Neuronal stem cell (in vitro differentiated cells): ENCODE data around the gene CHMP1B.

Experiments
- DNase-seq: peaks from one replicate; pipeline ENCODE4 v3.0.0-alpha.2; 2013; ENCODE audit warnings: low spot score
- H2AFZ ChIP-seq: one replicate; pipeline ENCODE4 v1.6.1; 2013; ENCODE audit warnings: mild to moderate bottlenecking, low read length, inconsistent platforms
- H2AK5ac ChIP-seq: 2 replicates; pipeline ENCODE4 v1.6.1; 2013; ENCODE audit warnings: low read depth, mild to moderate bottlenecking, inconsistent platforms, low read length, moderate library complexity, mixed read lengths
- H2BK120ac ChIP-seq: 2 replicates; pipeline ENCODE4 v1.6.1; 2013; ENCODE audit warnings: low read depth, mild to moderate bottlenecking, inconsistent platforms, low read length, moderate library complexity, mixed read lengths
- H2BK12ac ChIP-seq: one replicate; pipeline ENCODE4 v1.6.1; 2013; ENCODE audit warnings: low read length, inconsistent platforms
- H2BK15ac ChIP-seq: 2 replicates; pipeline ENCODE4 v1.6.1; 2013; ENCODE audit warnings: mild to moderate bottlenecking, low read length, inconsistent platforms, mixed read lengths
- H2BK5ac ChIP-seq: one replicate; pipeline ENCODE4 v1.6.1; 2013; ENCODE audit warnings: inconsistent platforms, mild to moderate bottlenecking, low read length, moderate library complexity
- H3K14ac ChIP-seq: one replicate; pipeline ENCODE4 v1.6.1; 2013; ENCODE audit warnings: low read length, inconsistent platforms
- H3K18ac ChIP-seq: 2 replicates; pipeline ENCODE4 v1.6.1; 2013; ENCODE audit warnings: low read length, inconsistent platforms
- H3K23ac ChIP-seq: 2 replicates; pipeline ENCODE4 v1.6.1; 2013; ENCODE audit warnings: low read depth, mild to moderate bottlenecking, mixed read lengths, low read length, inconsistent platforms; ENCODE audit not compliant: poor library complexity
- H3K27ac ChIP-seq: replicated peaks from 3 replicates; pipeline ENCODE4 v1.5.1; 2013; ENCODE audit warnings: low read length, inconsistent platforms
- H3K27me3 ChIP-seq, 3 experiments: 2 replicates each; pipeline ENCODE4 v1.6.1; 2013; ENCODE audit warnings: low read length in 3 of 3, mild to moderate bottlenecking in 2 of 3, inconsistent platforms in 1 of 3, low read depth in 1 of 3, mixed read lengths in 1 of 3, moderate library complexity in 1 of 3; ENCODE audit not compliant: control insufficient read depth in 3 of 3, insufficient read depth in 3 of 3
- H3K36me3 ChIP-seq, 2 donors: replicated peaks in 1 of 2; 2 replicates each; pipeline ENCODE4 v1.6.1; 2013; ENCODE audit warnings: low read length in 2 of 2; ENCODE audit not compliant: control insufficient read depth in 2 of 2, insufficient read depth in 2 of 2
- H3K4ac ChIP-seq: 2 replicates; pipeline ENCODE4 v1.6.1; 2013; ENCODE audit warnings: inconsistent platforms, mild to moderate bottlenecking, low read length, moderate library complexity
- H3K4me1 ChIP-seq, 2 donors: 1 replicate in 1 of 2; 2 replicates in 1 of 2; pipeline ENCODE4 v1.6.1; 2013; ENCODE audit warnings: low read length in 2 of 2, low read depth in 1 of 2; ENCODE audit not compliant: control insufficient read depth in 2 of 2, insufficient read depth in 1 of 2
- H3K4me2 ChIP-seq: one replicate; pipeline ENCODE4 v1.6.1; 2013; ENCODE audit warnings: mild to moderate bottlenecking, low read length, inconsistent platforms; ENCODE audit not compliant: insufficient read depth, poor library complexity, severe bottlenecking
- H3K4me3 ChIP-seq, 2 donors: 2 replicates each; pipeline ENCODE4 v1.5.1; 2013; ENCODE audit warnings: low read length in 2 of 2, mild to moderate bottlenecking in 2 of 2, inconsistent platforms in 1 of 2, moderate library complexity in 1 of 2
- H3K79me1 ChIP-seq: one replicate; pipeline ENCODE4 v1.6.1; 2013; ENCODE audit warnings: low read depth, mild to moderate bottlenecking, inconsistent platforms, low read length, moderate library complexity
- H3K9ac ChIP-seq: one replicate; pipeline ENCODE4 v1.6.1; 2013; ENCODE audit warnings: mild to moderate bottlenecking, low read depth, low read length, inconsistent platforms; ENCODE audit not compliant: poor library complexity
- H3K9me3 ChIP-seq, 2 donors: replicated peaks in 1 of 2; 2 replicates each; pipeline versions ENCODE3 to v1.6.1; 2013; ENCODE audit warnings: low read length in 2 of 2, mild to moderate bottlenecking in 2 of 2, inconsistent platforms in 1 of 2, low read depth in 1 of 2, mixed read lengths in 1 of 2, moderate library complexity in 1 of 2; ENCODE audit not compliant: control insufficient read depth in 2 of 2, insufficient read depth in 1 of 2
- H4K8ac ChIP-seq: one replicate; pipeline ENCODE4 v1.6.1; 2013; ENCODE audit warnings: low read depth, mild to moderate bottlenecking, inconsistent platforms, low read length, moderate library complexity
- H4K91ac ChIP-seq: one replicate; pipeline ENCODE4 v1.6.1; 2013; ENCODE audit warnings: low read length, low read depth, mild to moderate bottlenecking, inconsistent platforms; ENCODE audit not compliant: poor library complexity
- WGBS, 2 donors: extraction: QIAGEN DNeasy Blood & Tissue Kit; methylation state at CpG; one replicate each; pipeline ENCODE4 v1.1.7; 2013; ENCODE audit warnings: missing lambda C conversion rate in 2 of 2, mixed read lengths in 1 of 2; ENCODE audit not compliant: insufficient read length in 2 of 2, insufficient replicate concordance in 1 of 2; ENCODE audit errors: extremely low coverage in 2 of 2; 5-methylcytosine and 5-hydroxymethylcytosine counted together

The CHMP1B gene

DNA sequence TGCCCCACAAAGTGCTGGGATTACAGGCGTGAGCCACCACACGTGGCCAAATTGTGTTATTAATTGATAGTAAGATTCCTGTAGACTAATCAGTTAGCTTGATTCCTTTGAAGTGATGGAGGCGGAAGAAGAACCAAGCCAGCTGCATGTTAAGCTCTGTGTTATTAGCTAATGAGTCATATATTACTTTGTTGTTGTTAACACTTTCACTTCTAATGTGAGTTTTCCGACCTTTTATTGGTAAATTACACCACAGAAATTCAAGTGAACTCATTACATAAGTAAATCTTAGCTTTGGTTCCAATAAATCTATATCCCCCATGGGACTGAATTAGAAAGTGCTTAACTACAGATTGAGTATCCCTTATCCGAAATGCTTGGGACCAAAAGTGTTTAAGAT, 20.3 kb downstream of the CHMP1B start:
- H4K91ac ChIP-seq: no peak overlapping the region
- H3K4me3 ChIP-seq: no peak overlapping the region
- H2AFZ ChIP-seq: no peak overlapping the region
- no peak overlapping the region for H3K27ac ChIP-seq
- H3K18ac ChIP-seq: no peak overlapping the region
- H3K9ac ChIP-seq: no peak overlapping the region
- no peak overlapping the region for H2BK12ac ChIP-seq
- WGBS, 2 donors: no CpG with 5 or more reads among the region's 5 CpGs
- H2BK5ac ChIP-seq: no peak overlapping the region
- no peak overlapping the region for H2BK15ac ChIP-seq
- peaks cover 0 to 52% of the 10 kb centered on the region in 2 donors for H3K36me3 ChIP-seq
- H3K23ac ChIP-seq: no peak overlapping the region
- H3K27me3 ChIP-seq: no peaks in the 10 kb centered on the region
- no peak overlapping the region for H3K14ac ChIP-seq
- no peak overlapping the region for H2AK5ac ChIP-seq
- no peak overlapping the region for H2BK120ac ChIP-seq
- peaks cover 2% of the 10 kb centered on the region for H3K79me1 ChIP-seq
- peaks cover 0 to 8% of the 10 kb centered on the region in 2 donors for H3K9me3 ChIP-seq
- no peak for DNase-seq
- no peak overlapping the region for H3K4me2 ChIP-seq
- H4K8ac ChIP-seq: no peak overlapping the region
- H3K4ac ChIP-seq: no peak overlapping the region
- no peaks in the 10 kb centered on the region for H3K4me1 ChIP-seq

DNA sequence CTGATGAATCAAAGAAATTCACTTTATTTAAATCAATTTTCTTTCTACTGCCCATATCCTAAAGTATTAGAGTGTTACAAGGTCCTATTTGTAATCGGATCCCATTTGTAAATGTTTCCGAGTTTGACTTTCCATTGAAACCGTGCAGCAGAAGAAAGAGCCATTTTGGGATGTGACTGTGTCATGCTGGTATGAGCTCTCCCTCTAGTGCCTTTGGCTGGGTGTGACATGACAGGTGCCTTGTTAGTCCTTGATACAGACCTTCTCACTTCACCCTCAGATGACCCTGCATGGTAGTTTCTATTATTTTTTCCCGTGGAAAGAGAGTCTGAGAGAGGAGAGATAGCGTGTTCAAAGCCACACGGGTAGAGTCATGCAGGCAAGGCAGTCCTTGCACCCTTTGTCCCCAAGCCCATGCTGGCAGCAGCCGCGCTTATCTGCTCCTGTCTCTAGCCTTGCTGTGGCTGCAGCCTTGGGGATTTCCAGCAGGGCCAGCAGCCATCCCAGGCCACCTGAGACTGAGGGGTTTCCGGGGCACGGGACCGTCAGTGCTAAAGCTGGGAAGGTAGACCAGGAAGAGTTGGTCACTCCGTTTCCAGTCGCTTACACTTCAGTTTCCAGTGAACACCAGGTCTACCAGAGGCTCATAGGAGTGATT, 21.4 kb downstream of the CHMP1B start:
- H2BK5ac ChIP-seq: no peak overlapping the region

DNA sequence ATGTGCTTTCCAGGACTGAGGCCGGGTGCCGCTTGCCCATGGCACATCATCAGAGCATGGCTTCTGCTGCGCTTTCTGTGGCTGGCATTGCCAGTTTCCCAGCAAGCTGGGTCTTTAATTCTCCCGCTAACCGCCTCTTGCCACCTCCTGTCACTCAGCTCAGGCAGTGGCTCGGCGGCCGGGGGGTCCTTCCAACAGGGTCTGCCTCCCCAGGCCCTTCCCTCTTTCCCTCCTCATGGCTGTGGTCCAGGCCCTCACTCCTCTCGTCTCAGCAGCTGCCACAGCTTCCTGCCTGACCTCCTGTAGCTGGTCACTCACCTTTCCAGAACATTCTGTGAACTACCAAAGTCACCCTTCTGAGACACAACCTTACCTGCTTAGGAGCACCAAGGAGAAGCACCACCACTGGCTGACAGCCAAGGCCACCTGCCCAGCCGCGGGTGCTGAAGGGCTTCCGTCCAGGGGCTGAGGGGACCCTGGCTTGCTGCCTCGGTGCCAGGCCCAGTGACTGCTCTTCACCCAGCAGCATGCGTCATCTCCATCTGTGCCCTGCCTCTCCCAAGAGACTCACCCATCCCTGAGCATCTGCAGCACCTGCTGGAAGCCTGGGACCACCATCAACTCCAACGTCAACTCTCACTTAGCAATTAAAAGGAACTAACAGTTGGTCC, 22.6 kb downstream of the CHMP1B start:
- Histone ChIP-seq H2BK5ac (no peak overlapping the region), H3K4me1 (no peaks in the 10 kb centered on the region), H3K4me2 (no peak overlapping the region), H2AK5ac (no peak overlapping the region), H4K91ac (no peak overlapping the region), H3K14ac (no peak overlapping the region), H3K18ac (no peak overlapping the region), H2BK12ac (no peak overlapping the region), H2BK15ac (no peak overlapping the region), H3K9me3 (peaks cover 0 to 8% of the 10 kb centered on the region in 2 donors), H3K27me3 (no peaks in the 10 kb centered on the region), H3K4me3 (no peak overlapping the region), H3K27ac (no peak overlapping the region), H3K36me3 (peaks cover 0 to 61% of the 10 kb centered on the region in 2 donors), H4K8ac (no peak overlapping the region), H2BK120ac (no peak overlapping the region), H3K79me1 (peaks cover 2% of the 10 kb centered on the region), H2AFZ (no peak overlapping the region), H3K23ac (no peak overlapping the region), H3K9ac (no peak overlapping the region), H3K4ac (no peak overlapping the region)
- DNase-seq: no peak
- WGBS, 2 donors: no CpG with 5 or more reads among the region's 15 CpGs

More for the DNA sequence above, 21.4 kb downstream of the CHMP1B start:
- Histone ChIP-seq H2AFZ (no peak overlapping the region), H3K27me3 (no peaks in the 10 kb centered on the region), H2BK15ac (no peak overlapping the region), H3K14ac (no peak overlapping the region), H3K4me2 (no peak overlapping the region), H3K4ac (no peak overlapping the region), H3K9me3 (peaks cover 0 to 8% of the 10 kb centered on the region in 2 donors), H3K4me3 (no peak overlapping the region), H3K9ac (no peak overlapping the region), H3K4me1 (no peaks in the 10 kb centered on the region), H3K79me1 (peaks cover 2% of the 10 kb centered on the region), H3K27ac (no peak overlapping the region), H3K36me3 (peaks cover 0 to 59% of the 10 kb centered on the region in 2 donors), H2AK5ac (no peak overlapping the region), H4K8ac (no peak overlapping the region), H3K18ac (no peak overlapping the region), H4K91ac (no peak overlapping the region), H3K23ac (no peak overlapping the region), H2BK120ac (no peak overlapping the region), H2BK12ac (no peak overlapping the region)
- no peak for DNase-seq
- no CpG with 5 or more reads among the region's 13 CpGs for WGBS, 2 donors

DNA sequence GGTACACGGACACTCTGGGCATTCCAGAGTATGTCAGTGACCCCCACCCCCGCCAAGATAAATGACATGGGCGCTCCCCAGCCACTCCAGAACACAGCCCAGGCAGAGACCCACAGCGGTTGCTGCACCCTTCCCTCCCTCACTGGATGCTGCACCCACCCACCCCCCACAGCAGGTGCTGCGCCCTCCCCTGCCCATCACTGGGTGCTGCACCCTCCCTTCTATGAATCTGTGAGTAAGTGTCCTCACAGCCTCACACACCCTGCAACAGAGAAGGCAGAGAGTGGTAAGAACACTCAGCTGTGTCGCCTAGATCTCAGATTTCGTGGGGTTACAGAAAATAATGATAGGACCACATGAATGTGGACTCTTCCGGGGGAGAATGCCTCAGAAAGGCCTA, 23.5 kb downstream of the CHMP1B start:
- Histone ChIP-seq H4K8ac (no peak overlapping the region), H2BK120ac (no peak overlapping the region), H4K91ac (no peak overlapping the region), H3K4me2 (no peak overlapping the region), H3K27me3 (no peaks in the 10 kb centered on the region), H3K23ac (no peak overlapping the region), H2BK5ac (no peak overlapping the region), H2AFZ (no peak overlapping the region), H3K14ac (no peak overlapping the region), H2BK12ac (no peak overlapping the region), H2BK15ac (no peak overlapping the region), H3K36me3 (peaks cover 0 to 63% of the 10 kb centered on the region in 2 donors), H3K9ac (no peak overlapping the region), H3K9me3 (peaks cover 0 to 8% of the 10 kb centered on the region in 2 donors), H3K18ac (no peak overlapping the region), H3K79me1 (peaks cover 2% of the 10 kb centered on the region), H2AK5ac (no peak overlapping the region), H3K27ac (no peak overlapping the region), H3K4me3 (no peak overlapping the region), H3K4me1 (no peaks in the 10 kb centered on the region), H3K4ac (no peak overlapping the region)
- no CpG with 5 or more reads among the region's 8 CpGs for WGBS, 2 donors
- DNase-seq: no peak
